Testis (tissue), 2 donors: ENCODE measurements around the gene CCL24.

Source experiments
- CTCF ChIP-seq, 3 experiments: fragments of 450-650 bp in 2 of 3; fragments of 200-600 bp in 1 of 3; sonication (generic) in 1 of 3; IDR thresholded peaks; one replicate each; pipeline ENCODE4 v1.5.1; 2016 to 2019; ENCODE audit warnings: antibody characterized with exemption in 3 of 3, mild to moderate bottlenecking in 2 of 3, moderate library complexity in 1 of 3
- POLR2A ChIP-seq: fragments of 450-650 bp; IDR thresholded peaks from one replicate; pipeline ENCODE4 v1.6.1; 2017; ENCODE audit warnings: antibody characterized with exemption, mild to moderate bottlenecking, moderate library complexity

- TF ChIP-seq CTCF (IDR thresholded peaks at IDR 0.05) (no peak), POLR2A (no peak)
Measured at GRCh38 chr7:75819711-75820110, 6.1 kb upstream of the CCL24 start.
